GM12864 (cell line): Measurements from ENCODE around the gene TCP11.

Experiments used
- DNase-seq: peaks from one replicate; pipeline ENCODE4 v3.0.0-alpha.2; 2011; ENCODE audit warnings: low read depth
- H3K4me3 ChIP-seq: 2 replicates; pipeline ENCODE4 v1.5.1; 2011; ENCODE audit warnings: mild to moderate bottlenecking, low read depth, low read length, control low read depth
- CTCF ChIP-seq: IDR thresholded peaks from 2 replicates; pipeline ENCODE4 v1.5.1; 2011; ENCODE audit warnings: low read depth, mild to moderate bottlenecking, moderate library complexity, low read length, control low read depth, inconsistent platforms; ENCODE audit errors: missing control alignments

Gene TCP11

GRCh38 chr6:35090734-35091133 lies 50.4 kb downstream of the TCP11 start:
- no peak overlapping the region for H3K4me3 ChIP-seq
- TF ChIP-seq CTCF = no peak
- DNase-seq = no peak

GRCh38 chr6:35089935-35090505 lies 51.1 kb downstream of the TCP11 start:
- H3K4me3 ChIP-seq = no peak overlapping the region
- TF ChIP-seq CTCF = no peak
- DNase-seq = no peak

- TF ChIP-seq CTCF = no peak
- H3K4me3 ChIP-seq = no peak overlapping the region
- DNase-seq = no peak
Observed at GRCh38 chr6:35089216-35089934, 51.8 kb downstream of the TCP11 start.

- no peak for DNase-seq
- no peak for TF ChIP-seq CTCF
- no peak overlapping the region for H3K4me3 ChIP-seq
Observed at GRCh38 chr6:35088281-35089215, 52.6 kb downstream of the TCP11 start.

- DNase-seq = no peak
- no peak for TF ChIP-seq CTCF
- no peak overlapping the region for H3K4me3 ChIP-seq
Observed at GRCh38 chr6:35087361-35088280, 53.5 kb downstream of the TCP11 start.

GRCh38 chr6:35086636-35087360 lies 54.3 kb downstream of the TCP11 start:
- DNase-seq = no peak
- TF ChIP-seq CTCF = no peak
- no peak overlapping the region for H3K4me3 ChIP-seq
